Panc1 (cell line): ENCODE measurements around the gene DCANP1. TPM values are rescaled to one million over a fixed set of nuclear protein-coding genes. Genes with fewer than 3 reads are reported as not detected.

ENCODE experiments used
- ATAC-seq: fragments of 200-7000 bp; cut with Tn5 transposase; 2 replicates; pipeline ENCODE4 v1.9.1; 2020; ENCODE audit warnings: mild to moderate bottlenecking, moderate library complexity
- BruUV-seq: library from RNA; stranded (reverse); fragments of 400-500 nt; replicated peaks from 2 replicates; lab custom pipeline; 2021; lab: Mats Ljungman, UMichigan
- CTCF ChIA-PET: fragments of 300-600 bp; sonication (Branson Sonifier 250); formaldehyde crosslinking; loops from one replicate; lab custom pipeline; 2022; ENCODE audit warnings: antibody characterized with exemption; lab: Charles Lee
- POLR2A ChIA-PET: fragments of 300-600 bp; sonication (Branson Sonifier 250); formaldehyde crosslinking; loops from one replicate; lab custom pipeline; 2022; ENCODE audit warnings: antibody characterized with exemption; lab: Charles Lee
- DNase-seq: peaks from one replicate; pipeline ENCODE4 v3.0.0-alpha.2; 2010; ENCODE audit warnings: low read depth, low spot score
- H3K27ac ChIP-seq: 2 replicates; pipeline ENCODE4 v1.5.1; 2011; ENCODE audit warnings: mild to moderate bottlenecking, low read length, inconsistent platforms
- H3K27me3 ChIP-seq: fragments of 200-500 bp; sonication (Bioruptor generic); 2 replicates; pipeline ENCODE4 v1.6.0; 2014; ENCODE audit warnings: low read length, inconsistent platforms; ENCODE audit not compliant: control insufficient read depth, insufficient read depth
- H3K36me3 ChIP-seq: fragments of 200-500 bp; sonication (Bioruptor generic); 2 replicates; pipeline ENCODE4 v1.5.1; 2014; ENCODE audit warnings: inconsistent platforms, mild to moderate bottlenecking, low read length, moderate library complexity; ENCODE audit not compliant: control insufficient read depth, insufficient read depth
- H3K4me1 ChIP-seq: 2 replicates; pipeline ENCODE4 v1.5.1; 2011; ENCODE audit warnings: inconsistent platforms, mild to moderate bottlenecking, low read length, moderate library complexity; ENCODE audit not compliant: control insufficient read depth, insufficient read depth
- H3K4me3 ChIP-seq, 2 experiments: 2 replicates each; pipeline ENCODE4 v1.5.1; 2011 to 2012; ENCODE audit warnings: low read depth in 2 of 2, low read length in 2 of 2, mild to moderate bottlenecking in 2 of 2, inconsistent platforms in 1 of 2, moderate library complexity in 1 of 2
- H3K9me3 ChIP-seq: fragments of 200-500 bp; sonication (Bioruptor generic); 2 replicates; pipeline ENCODE4 v1.5.1; 2014; ENCODE audit warnings: low read depth, mild to moderate bottlenecking, inconsistent platforms, low read length, moderate library complexity; ENCODE audit not compliant: control insufficient read depth, insufficient read depth
- POLR2AphosphoS5 ChIP-seq: IDR thresholded peaks from 2 replicates; pipeline ENCODE4 v1.6.1; 2012; ENCODE audit warnings: mild to moderate bottlenecking, low read depth, low read length, moderate library complexity
- SIN3A ChIP-seq: IDR thresholded peaks from 2 replicates; pipeline ENCODE4 v1.6.1; 2012; ENCODE audit warnings: low read depth, mild to moderate bottlenecking, low read length, moderate library complexity, borderline replicate concordance; ENCODE audit not compliant: insufficient read depth
- TCF7L2 ChIP-seq: IDR thresholded peaks from 2 replicates; pipeline ENCODE4 v1.6.1; 2011; ENCODE audit warnings: mild to moderate bottlenecking, low read depth, low read length, inconsistent platforms
- in situ Hi-C: cut with HindIII; loops from 2 replicates; pipeline ENCODE4 v1.10.0; 2016; ENCODE audit warnings: low sequenced_read_pairs, low pct_unique_long_range_greater_than_20kb
- intact Hi-C: fragments of 100-400 bp; cut with micrococcal nuclease; formaldehyde crosslinking; loops from one replicate; pipeline ENCODE4 v1.10.0; 2022; ENCODE audit not compliant: unreplicated experiment
- total RNA-seq: library from RNA; stranded (reverse); gene quantifications from one replicate; pipeline ENCODE4 v1.2.1, GENCODE V29; 2021; ENCODE audit not compliant: unreplicated experiment
- TF ChIP-seq, protein P1 (sequence below): fragments of 450-650 bp; IDR thresholded peaks from 2 replicates; pipeline ENCODE4 v1.5.1; 2017; ENCODE audit warnings: mild to moderate bottlenecking
- TF ChIP-seq, protein P2 (sequence below), 2 experiments: IDR thresholded peaks; 2 replicates each; pipeline ENCODE4 v1.6.1; 2011 to 2012; ENCODE audit warnings: low read depth in 2 of 2, control low read depth in 1 of 2, low read length in 1 of 2, mild to moderate bottlenecking in 1 of 2, moderate library complexity in 1 of 2; ENCODE audit not compliant: insufficient read depth in 1 of 2

Gene DCANP1
- total RNA-seq, 1 experiment from 2014 or later: not detected

DNA sequence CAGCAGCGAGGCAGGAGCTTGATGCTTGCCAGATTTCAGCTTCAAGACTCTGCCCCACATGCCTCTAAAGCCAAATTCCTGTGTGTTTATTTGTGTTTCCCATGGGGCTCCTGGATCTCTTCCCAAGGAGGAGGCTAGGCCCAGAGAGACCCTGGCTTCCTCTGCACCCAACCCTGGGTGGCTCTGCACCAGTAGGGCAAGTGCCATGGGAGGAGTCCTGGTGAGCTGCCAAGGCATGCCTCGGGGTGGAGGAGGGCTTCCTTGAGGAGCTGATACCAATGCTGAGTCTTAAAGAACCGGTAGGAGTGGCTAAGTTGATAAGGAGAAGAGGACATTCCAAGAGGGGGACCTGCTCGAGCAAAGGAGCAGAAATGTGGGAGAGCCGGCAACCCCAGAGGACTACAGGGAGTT is 11.8 kb upstream of the DCANP1 start:
- no peaks in the 10 kb centered on the region for H3K9me3 ChIP-seq
- BruUV-seq: no TSS peak
- H3K4me1 ChIP-seq: 0 out of 2 replicates have a peak, but pooled peaks cover 4% of the 10 kb centered on the region
- intact Hi-C loops: no loop called here
- DNase-seq (no peak), ATAC-seq (no peak)
- no peak overlapping the region for H3K27ac ChIP-seq
- POLR2A ChIA-PET: no interaction called here
- CTCF ChIA-PET: interaction anchor here (0.5 to 2.9 kb wide), 3 partner anchors 47 to 107 kb away, joined by 3 to 12 read pairs (median 5); no protein-coding TSS in a partner anchor
- no peaks in the 10 kb centered on the region for H3K36me3 ChIP-seq
- H3K4me3 ChIP-seq: no peak overlapping the region
- TF ChIP-seq SIN3A (no peak), TCF7L2 (no peak), POLR2AphosphoS5 (no peak)
- TF ChIP-seq, protein P1, sequence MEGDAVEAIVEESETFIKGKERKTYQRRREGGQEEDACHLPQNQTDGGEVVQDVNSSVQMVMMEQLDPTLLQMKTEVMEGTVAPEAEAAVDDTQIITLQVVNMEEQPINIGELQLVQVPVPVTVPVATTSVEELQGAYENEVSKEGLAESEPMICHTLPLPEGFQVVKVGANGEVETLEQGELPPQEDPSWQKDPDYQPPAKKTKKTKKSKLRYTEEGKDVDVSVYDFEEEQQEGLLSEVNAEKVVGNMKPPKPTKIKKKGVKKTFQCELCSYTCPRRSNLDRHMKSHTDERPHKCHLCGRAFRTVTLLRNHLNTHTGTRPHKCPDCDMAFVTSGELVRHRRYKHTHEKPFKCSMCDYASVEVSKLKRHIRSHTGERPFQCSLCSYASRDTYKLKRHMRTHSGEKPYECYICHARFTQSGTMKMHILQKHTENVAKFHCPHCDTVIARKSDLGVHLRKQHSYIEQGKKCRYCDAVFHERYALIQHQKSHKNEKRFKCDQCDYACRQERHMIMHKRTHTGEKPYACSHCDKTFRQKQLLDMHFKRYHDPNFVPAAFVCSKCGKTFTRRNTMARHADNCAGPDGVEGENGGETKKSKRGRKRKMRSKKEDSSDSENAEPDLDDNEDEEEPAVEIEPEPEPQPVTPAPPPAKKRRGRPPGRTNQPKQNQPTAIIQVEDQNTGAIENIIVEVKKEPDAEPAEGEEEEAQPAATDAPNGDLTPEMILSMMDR: no peak
- TF ChIP-seq, protein P2, sequence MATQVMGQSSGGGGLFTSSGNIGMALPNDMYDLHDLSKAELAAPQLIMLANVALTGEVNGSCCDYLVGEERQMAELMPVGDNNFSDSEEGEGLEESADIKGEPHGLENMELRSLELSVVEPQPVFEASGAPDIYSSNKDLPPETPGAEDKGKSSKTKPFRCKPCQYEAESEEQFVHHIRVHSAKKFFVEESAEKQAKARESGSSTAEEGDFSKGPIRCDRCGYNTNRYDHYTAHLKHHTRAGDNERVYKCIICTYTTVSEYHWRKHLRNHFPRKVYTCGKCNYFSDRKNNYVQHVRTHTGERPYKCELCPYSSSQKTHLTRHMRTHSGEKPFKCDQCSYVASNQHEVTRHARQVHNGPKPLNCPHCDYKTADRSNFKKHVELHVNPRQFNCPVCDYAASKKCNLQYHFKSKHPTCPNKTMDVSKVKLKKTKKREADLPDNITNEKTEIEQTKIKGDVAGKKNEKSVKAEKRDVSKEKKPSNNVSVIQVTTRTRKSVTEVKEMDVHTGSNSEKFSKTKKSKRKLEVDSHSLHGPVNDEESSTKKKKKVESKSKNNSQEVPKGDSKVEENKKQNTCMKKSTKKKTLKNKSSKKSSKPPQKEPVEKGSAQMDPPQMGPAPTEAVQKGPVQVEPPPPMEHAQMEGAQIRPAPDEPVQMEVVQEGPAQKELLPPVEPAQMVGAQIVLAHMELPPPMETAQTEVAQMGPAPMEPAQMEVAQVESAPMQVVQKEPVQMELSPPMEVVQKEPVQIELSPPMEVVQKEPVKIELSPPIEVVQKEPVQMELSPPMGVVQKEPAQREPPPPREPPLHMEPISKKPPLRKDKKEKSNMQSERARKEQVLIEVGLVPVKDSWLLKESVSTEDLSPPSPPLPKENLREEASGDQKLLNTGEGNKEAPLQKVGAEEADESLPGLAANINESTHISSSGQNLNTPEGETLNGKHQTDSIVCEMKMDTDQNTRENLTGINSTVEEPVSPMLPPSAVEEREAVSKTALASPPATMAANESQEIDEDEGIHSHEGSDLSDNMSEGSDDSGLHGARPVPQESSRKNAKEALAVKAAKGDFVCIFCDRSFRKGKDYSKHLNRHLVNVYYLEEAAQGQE (IDR thresholded peaks at IDR 0.05; ENCODE audit: insufficient read depth in 1 of 2, low read depth in 2 of 2, low read length in 1 of 2): no peak
- H3K27me3 ChIP-seq: peaks cover 8% of the 10 kb centered on the region
- in situ Hi-C loops: loop anchor here (25.0 kb wide), 1 partner anchor 378 kb away; the partner anchor contains the start of gene SLC25A48

DNA sequence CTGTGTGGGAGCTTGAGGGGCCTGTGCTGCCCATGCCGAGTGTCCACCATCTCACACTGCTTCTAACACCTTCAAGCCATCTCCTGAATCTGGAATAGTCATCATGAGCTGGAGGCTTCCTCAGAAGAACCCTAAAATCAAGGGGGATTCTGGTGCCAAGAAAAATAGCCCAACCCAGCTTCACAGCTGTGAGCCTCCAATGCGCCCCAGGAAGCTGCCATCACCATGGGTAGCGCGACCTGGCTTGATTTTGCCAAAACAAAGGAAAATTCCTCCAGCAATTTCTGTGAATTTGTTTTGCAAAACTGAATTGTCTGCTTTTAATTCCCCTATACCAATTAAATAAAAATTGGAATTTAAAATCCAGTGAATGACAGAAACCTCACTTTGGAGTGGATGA is 11.2 kb upstream of the DCANP1 start:
- TF ChIP-seq, protein P2 (IDR thresholded peaks at IDR 0.05; ENCODE audit: insufficient read depth in 1 of 2, low read depth in 2 of 2, low read length in 1 of 2): no peak
- TF ChIP-seq SIN3A (no peak), POLR2AphosphoS5 (no peak), TCF7L2 (no peak)
- TF ChIP-seq, protein P1: no peak
- no peak overlapping the region for H3K27ac ChIP-seq
- peaks cover 14% of the 10 kb centered on the region for H3K27me3 ChIP-seq
- intact Hi-C loops (no loop called here), in situ Hi-C loops (loop anchor here (25.0 kb wide), 1 partner anchor 379 kb away; the partner anchor contains the start of gene SLC25A48)
- ChIA-PET POLR2A (no interaction called here), CTCF (interaction anchor here (0.6 to 2.9 kb wide), 5 partner anchors 12 to 108 kb away, joined by 3 to 12 read pairs (median 7); no protein-coding TSS in a partner anchor)
- ATAC-seq (no peak), DNase-seq (no peak)
- no TSS peak for BruUV-seq
- 0 out of 2 replicates have a peak, but pooled peaks cover 4% of the 10 kb centered on the region for H3K4me1 ChIP-seq
- no peak overlapping the region for H3K4me3 ChIP-seq
- H3K9me3 ChIP-seq: no peaks in the 10 kb centered on the region
- H3K36me3 ChIP-seq: no peaks in the 10 kb centered on the region
